ENCODE results near the gene RPGR.

DNA sequence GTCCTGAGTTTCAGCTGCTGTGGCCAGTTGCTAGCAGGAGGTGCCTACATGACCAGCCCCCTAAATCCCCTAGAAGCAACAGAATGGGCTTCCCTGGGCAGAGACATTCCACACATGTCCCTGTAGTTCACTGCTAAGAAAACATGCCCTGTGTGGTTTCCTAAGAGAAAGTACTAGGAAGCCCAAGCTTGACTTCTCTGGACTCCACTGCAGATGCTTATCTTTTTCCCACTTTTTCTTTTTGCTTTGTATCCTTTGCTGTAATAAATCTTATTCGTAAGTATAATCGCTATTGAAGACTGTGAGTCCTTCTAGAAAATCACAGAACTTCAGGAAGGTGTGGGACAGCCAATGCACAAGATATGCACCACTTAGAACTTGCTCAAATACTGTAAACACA lies 15.6 kb downstream of the RPGR start:
- TF ChIP-seq EZH2 (IDR thresholded peaks at IDR 0.05; ENCODE audit: borderline replicate concordance, low read length): no peak
- TF ChIP-seq, protein P1, sequence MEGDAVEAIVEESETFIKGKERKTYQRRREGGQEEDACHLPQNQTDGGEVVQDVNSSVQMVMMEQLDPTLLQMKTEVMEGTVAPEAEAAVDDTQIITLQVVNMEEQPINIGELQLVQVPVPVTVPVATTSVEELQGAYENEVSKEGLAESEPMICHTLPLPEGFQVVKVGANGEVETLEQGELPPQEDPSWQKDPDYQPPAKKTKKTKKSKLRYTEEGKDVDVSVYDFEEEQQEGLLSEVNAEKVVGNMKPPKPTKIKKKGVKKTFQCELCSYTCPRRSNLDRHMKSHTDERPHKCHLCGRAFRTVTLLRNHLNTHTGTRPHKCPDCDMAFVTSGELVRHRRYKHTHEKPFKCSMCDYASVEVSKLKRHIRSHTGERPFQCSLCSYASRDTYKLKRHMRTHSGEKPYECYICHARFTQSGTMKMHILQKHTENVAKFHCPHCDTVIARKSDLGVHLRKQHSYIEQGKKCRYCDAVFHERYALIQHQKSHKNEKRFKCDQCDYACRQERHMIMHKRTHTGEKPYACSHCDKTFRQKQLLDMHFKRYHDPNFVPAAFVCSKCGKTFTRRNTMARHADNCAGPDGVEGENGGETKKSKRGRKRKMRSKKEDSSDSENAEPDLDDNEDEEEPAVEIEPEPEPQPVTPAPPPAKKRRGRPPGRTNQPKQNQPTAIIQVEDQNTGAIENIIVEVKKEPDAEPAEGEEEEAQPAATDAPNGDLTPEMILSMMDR (IDR thresholded peaks at IDR 0.05; ENCODE audit: low read length): no peak

All from OCI-LY1 (cell line).